Body of pancreas (tissue), 4 donors: ENCODE data around the gene KLF6. TPM values are rescaled to one million over a fixed set of nuclear protein-coding genes. Genes with fewer than 3 reads are reported as not detected.
A peak's percentile ranks its signal among the peaks of the same experiment; 100 is the strongest.

Experiments used
- ATAC-seq: fragments of 150-250 bp; one replicate; pipeline ENCODE4 v1.9.1; 2016
- DNase-seq, 4 donors: peaks; one replicate each; pipeline ENCODE4 v3.0.0-alpha.2; 2019
- H3K27ac ChIP-seq, 4 donors: fragments of 200-600 bp; sonication (generic); 1 replicate in 3 of 4; 2 replicates in 1 of 4; pipeline versions ENCODE4 v1.5.1 to v1.6.1; 2016 to 2019; ENCODE audit warnings: mild to moderate bottlenecking in 1 of 4, mixed read lengths in 1 of 4, moderate library complexity in 1 of 4
- H3K27me3 ChIP-seq, 2 donors: fragments of 200-600 bp; sonication (generic); one replicate each; pipeline ENCODE4 v1.6.0; 2016; ENCODE audit warnings: mild to moderate bottlenecking in 1 of 2
- H3K36me3 ChIP-seq, 2 donors: fragments of 200-600 bp; sonication (generic); replicated peaks in 1 of 2; 2 replicates each; pipeline ENCODE4 v1.5.1; 2016; ENCODE audit warnings: low read depth in 2 of 2; ENCODE audit not compliant: insufficient read depth in 1 of 2
- H3K4me1 ChIP-seq: fragments of 200-600 bp; sonication (generic); one replicate; pipeline ENCODE4 v1.6.0; 2016
- H3K4me3 ChIP-seq, 2 donors: fragments of 200-600 bp; sonication (generic); 1 replicate in 1 of 2; 2 replicates in 1 of 2; pipeline ENCODE4 v1.5.1; 2016 to 2019
- H3K9me3 ChIP-seq, 3 donors: fragments of 200-600 bp; sonication (generic); 1 replicate in 2 of 3; 2 replicates in 1 of 3; pipeline ENCODE4 v1.5.1; 2016
- POLR2A ChIP-seq, 3 donors: fragments of 450-650 bp; IDR thresholded peaks; one replicate each; pipeline ENCODE4 v1.6.1; 2016; ENCODE audit warnings: antibody characterized with exemption in 3 of 3, mild to moderate bottlenecking in 2 of 3
- WGBS, 2 donors: methylation state at CpG; one replicate each; pipeline ENCODE4 v1.1.5; 2017; 5-methylcytosine and 5-hydroxymethylcytosine counted together
- intact Hi-C: fragments of 100-400 bp; cut with DNase I; formaldehyde crosslinking; loops from one replicate; pipeline ENCODE4 v1.15.1; 2023
- total RNA-seq, 2 donors: library from RNA; depleted of rRNA; stranded (reverse); fragments of >200 nt; gene quantifications; one replicate each; pipeline ENCODE4 v1.1.0, GENCODE V29; 2016
- TF ChIP-seq, protein P1 (sequence below), 7 experiments: fragments of 450-650 bp in 4 of 7; fragments of 200-600 bp in 3 of 7; sonication (generic) in 3 of 7; IDR thresholded peaks; one replicate each; pipeline ENCODE4 v1.5.1; 2016 to 2019; ENCODE audit warnings: antibody characterized with exemption in 7 of 7

KLF6 gene
- total RNA-seq: 100 to 1,000 TPM in 1 of 2 donors, 10 to 100 TPM in 1; 92.1 to 294 TPM

- H3K27me3 ChIP-seq: no peaks in the 10 kb centered on the region
- intact Hi-C loops: no loop called here
- TF ChIP-seq POLR2A (IDR thresholded peaks at IDR 0.05): peak; percentile 31 to 98 (median 96)
- TF ChIP-seq, protein P1, sequence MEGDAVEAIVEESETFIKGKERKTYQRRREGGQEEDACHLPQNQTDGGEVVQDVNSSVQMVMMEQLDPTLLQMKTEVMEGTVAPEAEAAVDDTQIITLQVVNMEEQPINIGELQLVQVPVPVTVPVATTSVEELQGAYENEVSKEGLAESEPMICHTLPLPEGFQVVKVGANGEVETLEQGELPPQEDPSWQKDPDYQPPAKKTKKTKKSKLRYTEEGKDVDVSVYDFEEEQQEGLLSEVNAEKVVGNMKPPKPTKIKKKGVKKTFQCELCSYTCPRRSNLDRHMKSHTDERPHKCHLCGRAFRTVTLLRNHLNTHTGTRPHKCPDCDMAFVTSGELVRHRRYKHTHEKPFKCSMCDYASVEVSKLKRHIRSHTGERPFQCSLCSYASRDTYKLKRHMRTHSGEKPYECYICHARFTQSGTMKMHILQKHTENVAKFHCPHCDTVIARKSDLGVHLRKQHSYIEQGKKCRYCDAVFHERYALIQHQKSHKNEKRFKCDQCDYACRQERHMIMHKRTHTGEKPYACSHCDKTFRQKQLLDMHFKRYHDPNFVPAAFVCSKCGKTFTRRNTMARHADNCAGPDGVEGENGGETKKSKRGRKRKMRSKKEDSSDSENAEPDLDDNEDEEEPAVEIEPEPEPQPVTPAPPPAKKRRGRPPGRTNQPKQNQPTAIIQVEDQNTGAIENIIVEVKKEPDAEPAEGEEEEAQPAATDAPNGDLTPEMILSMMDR (IDR thresholded peaks at IDR 0.05): no peak
- 0% methylated on average over 37 to 62 of the region's 69 CpGs for WGBS, 2 donors
- ATAC-seq (peak; percentile 6), DNase-seq (peak; percentile 66 to 72 (median 68))
- H3K36me3 ChIP-seq: peaks cover 10 to 11% of the 10 kb centered on the region in 2 donors
- H3K9me3 ChIP-seq: no peaks in the 10 kb centered on the region
- peaks cover 40% of the 10 kb centered on the region for H3K4me1 ChIP-seq
- peak within 1 kb of the TSS; percentile 47 to 88 for H3K4me3 ChIP-seq
- H3K27ac ChIP-seq: peak within 1 kb of the TSS; percentile 100
Observed at GRCh38 chr10:3784510-3785250, at the start of gene KLF6. Gene KLF6 (minus strand): TSS chr10:3785209. CDS start chr10:3785014, 195 bp downstream.

- intact Hi-C loops: no loop called here
- no peak for DNase-seq
- TF ChIP-seq POLR2A (IDR thresholded peaks at IDR 0.05): no peak
- TF ChIP-seq, protein P1 (IDR thresholded peaks at IDR 0.05): no peak
- Histone ChIP-seq H3K36me3 (no peaks in the 10 kb centered on the region), H3K9me3 (no peaks in the 10 kb centered on the region), H3K4me1 (peaks cover 1% of the 10 kb centered on the region), H3K4me3 (no peak overlapping the region), H3K27me3 (no peaks in the 10 kb centered on the region), H3K27ac (no peak overlapping the region)
- ATAC-seq: no peak
- WGBS, 2 donors: 86 to 91% methylated on average over 6 of the region's 6 CpGs
Observed at GRCh38 chr10:3834404-3834803, 49.4 kb upstream of the KLF6 start.

GRCh38 chr10:3833046-3833445 lies 48.0 kb upstream of the KLF6 start:
- Histone ChIP-seq H3K27me3 (no peaks in the 10 kb centered on the region), H3K4me3 (no peak overlapping the region), H3K4me1 (peaks cover 4% of the 10 kb centered on the region), H3K9me3 (no peaks in the 10 kb centered on the region), H3K36me3 (no peaks in the 10 kb centered on the region), H3K27ac (no peak overlapping the region)
- 88% methylated on average over 6 of the region's 6 CpGs for WGBS, 2 donors
- TF ChIP-seq POLR2A (IDR thresholded peaks at IDR 0.05): no peak
- TF ChIP-seq, protein P1 (IDR thresholded peaks at IDR 0.05): no peak
- intact Hi-C loops: no loop called here
- ATAC-seq: no peak
- DNase-seq: no peak

DNA sequence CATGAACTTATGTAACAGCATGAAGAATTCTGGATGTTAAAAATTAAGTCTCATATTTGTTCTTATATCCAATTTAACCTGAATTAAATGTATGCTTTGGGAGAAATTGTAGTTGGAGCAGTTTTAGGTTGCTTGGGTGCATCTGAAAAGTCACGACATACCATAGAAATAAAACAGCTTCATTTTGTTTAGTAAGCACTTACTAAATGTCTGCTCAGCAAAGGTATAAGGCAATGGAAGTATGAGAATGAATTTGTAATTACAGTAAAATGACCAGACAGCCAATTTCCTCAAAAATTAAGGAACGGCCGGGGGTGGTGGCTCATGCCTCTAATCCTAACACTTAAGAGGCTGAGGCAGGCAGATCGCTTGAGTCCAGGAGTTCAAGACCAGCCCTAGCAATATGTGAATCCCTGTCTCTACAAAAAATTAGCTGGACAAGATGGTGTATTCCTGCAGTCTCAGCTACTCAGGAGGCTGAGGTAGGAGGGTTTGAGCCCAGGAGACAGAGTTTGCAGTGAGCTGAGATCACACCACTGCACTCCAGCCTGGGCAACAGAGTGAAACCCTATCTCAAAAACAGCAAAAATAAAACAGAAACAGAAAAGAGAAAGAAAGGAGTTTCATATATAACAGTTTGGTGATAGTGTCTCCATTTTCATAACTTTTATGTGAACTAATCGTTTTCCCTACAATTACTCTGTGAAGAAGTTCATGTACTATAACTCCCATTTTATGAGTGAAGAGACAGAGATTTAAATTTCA lies 47.2 kb upstream of the KLF6 start:
- no peaks in the 10 kb centered on the region for H3K36me3 ChIP-seq
- ATAC-seq (no peak), DNase-seq (no peak)
- peaks cover 4% of the 10 kb centered on the region for H3K4me1 ChIP-seq
- 77 to 84% methylated on average over 5 of the region's 5 CpGs for whole genome bisulfite sequencing, 2 donors
- TF ChIP-seq POLR2A (IDR thresholded peaks at IDR 0.05): no peak
- TF ChIP-seq, protein P1 (IDR thresholded peaks at IDR 0.05): no peak
- no peak overlapping the region for H3K4me3 ChIP-seq
- H3K9me3 ChIP-seq: no peaks in the 10 kb centered on the region
- no peaks in the 10 kb centered on the region for H3K27me3 ChIP-seq
- no peak overlapping the region for H3K27ac ChIP-seq
- intact Hi-C loops: no loop called here
